ENCODE data around the gene SCGN. TPM values are rescaled to one million over a fixed set of nuclear protein-coding genes. Genes with fewer than 3 reads are reported as not detected.

SCGN gene
- polyA plus RNA-seq, 1 experiment, result not detected

DNA sequence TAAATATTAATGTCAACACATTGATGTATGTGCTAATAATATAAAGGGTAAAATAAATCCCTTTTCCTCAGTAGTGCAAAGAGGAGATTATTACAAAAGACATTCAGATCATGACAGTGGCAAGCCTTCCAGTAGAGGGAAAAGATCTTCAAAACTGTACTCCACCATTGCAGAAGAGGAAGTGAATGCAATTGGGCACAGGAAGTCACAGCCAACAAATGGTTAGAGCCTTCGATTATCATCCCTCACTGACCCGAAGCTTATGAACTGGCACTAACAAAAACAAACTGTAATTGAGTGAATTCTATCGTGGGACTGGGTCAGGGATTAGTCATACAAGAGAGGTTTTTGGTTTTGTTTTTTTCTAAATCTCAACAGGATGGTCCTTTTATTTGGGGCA is 39.3 kb upstream of the SCGN start:
- TF ChIP-seq, protein P1, sequence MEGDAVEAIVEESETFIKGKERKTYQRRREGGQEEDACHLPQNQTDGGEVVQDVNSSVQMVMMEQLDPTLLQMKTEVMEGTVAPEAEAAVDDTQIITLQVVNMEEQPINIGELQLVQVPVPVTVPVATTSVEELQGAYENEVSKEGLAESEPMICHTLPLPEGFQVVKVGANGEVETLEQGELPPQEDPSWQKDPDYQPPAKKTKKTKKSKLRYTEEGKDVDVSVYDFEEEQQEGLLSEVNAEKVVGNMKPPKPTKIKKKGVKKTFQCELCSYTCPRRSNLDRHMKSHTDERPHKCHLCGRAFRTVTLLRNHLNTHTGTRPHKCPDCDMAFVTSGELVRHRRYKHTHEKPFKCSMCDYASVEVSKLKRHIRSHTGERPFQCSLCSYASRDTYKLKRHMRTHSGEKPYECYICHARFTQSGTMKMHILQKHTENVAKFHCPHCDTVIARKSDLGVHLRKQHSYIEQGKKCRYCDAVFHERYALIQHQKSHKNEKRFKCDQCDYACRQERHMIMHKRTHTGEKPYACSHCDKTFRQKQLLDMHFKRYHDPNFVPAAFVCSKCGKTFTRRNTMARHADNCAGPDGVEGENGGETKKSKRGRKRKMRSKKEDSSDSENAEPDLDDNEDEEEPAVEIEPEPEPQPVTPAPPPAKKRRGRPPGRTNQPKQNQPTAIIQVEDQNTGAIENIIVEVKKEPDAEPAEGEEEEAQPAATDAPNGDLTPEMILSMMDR (IDR thresholded peaks at IDR 0.05; ENCODE audit: insufficient read depth, low read depth, low read length), result no peak
- CTCF ChIA-PET, result interaction anchor here (1.1 kb wide), 1 partner anchor 277 kb away, joined by 3 read pairs; no protein-coding TSS in a partner anchor
- H3K27me3 ChIP-seq (ENCODE audit: control insufficient read depth, insufficient read depth, low read length), result no peaks in the 10 kb centered on the region
- H3K4me3 ChIP-seq (ENCODE audit: low read depth, low read length), result no peak overlapping the region
- POLR2A ChIA-PET, result no interaction called here
- H3K36me3 ChIP-seq (ENCODE audit: control insufficient read depth, insufficient read depth, low read length), result peaks cover 1% of the 10 kb centered on the region; the same call in 1 of the 2 replicates
- DNase-seq (ENCODE audit: low read depth), result no peak

DNA sequence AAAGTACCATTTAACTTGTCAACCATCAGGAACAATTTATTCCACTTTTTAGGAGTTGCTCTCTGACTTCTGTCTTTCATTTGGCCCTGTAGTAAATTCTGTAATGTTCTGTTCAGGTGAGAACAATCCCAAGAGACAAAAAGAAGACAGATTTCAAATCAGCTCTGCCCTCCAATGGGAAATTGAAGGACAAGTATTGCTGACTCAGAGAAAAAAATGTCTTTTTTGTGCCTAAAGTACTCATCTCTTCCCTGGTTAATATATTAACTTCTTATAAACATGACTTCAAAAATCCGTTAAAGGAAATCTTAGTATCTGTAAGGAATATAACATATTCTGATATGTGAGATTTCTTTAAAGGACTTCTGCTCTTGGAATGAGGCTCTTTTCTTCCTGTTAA is 38.6 kb upstream of the SCGN start:
- TF ChIP-seq, protein P1 (IDR thresholded peaks at IDR 0.05; ENCODE audit: insufficient read depth, low read depth, low read length), result no peak
- H3K4me3 ChIP-seq (ENCODE audit: low read depth, low read length), result no peak overlapping the region
- CTCF ChIA-PET, result no interaction called here
- DNase-seq (ENCODE audit: low read depth), result no peak
- no peaks in the 10 kb centered on the region for H3K27me3 ChIP-seq (ENCODE audit: control insufficient read depth, insufficient read depth, low read length)
- POLR2A ChIA-PET, result no interaction called here
- H3K36me3 ChIP-seq (ENCODE audit: control insufficient read depth, insufficient read depth, low read length), result peaks cover 1% of the 10 kb centered on the region; the same call in 1 of the 2 replicates

DNA sequence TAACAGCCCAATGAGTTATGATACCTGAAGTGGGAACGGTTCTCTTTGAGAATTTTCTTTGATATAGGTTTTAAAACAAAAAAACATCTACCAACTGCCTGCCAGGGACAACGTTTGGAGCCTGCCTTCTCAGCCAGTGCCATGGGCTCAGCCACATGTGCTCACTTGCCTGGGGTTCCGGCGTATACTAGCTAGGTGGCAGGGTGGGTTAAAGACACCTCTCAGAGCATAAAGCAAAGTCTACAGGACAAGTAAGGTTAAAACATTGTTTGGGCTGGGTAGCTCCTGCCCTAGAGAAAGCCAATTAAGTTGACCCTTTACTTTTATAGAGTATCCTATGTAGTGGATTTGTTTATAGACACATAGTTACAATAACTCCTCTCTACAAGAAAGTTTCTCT is 38.0 kb upstream of the SCGN start:
- peaks cover 1% of the 10 kb centered on the region; the same call in 1 of the 2 replicates for H3K36me3 ChIP-seq (ENCODE audit: control insufficient read depth, insufficient read depth, low read length)
- TF ChIP-seq, protein P1 (IDR thresholded peaks at IDR 0.05; ENCODE audit: insufficient read depth, low read depth, low read length), result no peak
- no peaks in the 10 kb centered on the region for H3K27me3 ChIP-seq (ENCODE audit: control insufficient read depth, insufficient read depth, low read length)
- DNase-seq (ENCODE audit: low read depth), result no peak
- CTCF ChIA-PET, result interaction anchor here (1.1 kb wide), 1 partner anchor 336 kb away, joined by 3 read pairs; no protein-coding TSS in a partner anchor
- H3K4me3 ChIP-seq (ENCODE audit: low read depth, low read length), result no peak overlapping the region
- POLR2A ChIA-PET, result no interaction called here

DNA sequence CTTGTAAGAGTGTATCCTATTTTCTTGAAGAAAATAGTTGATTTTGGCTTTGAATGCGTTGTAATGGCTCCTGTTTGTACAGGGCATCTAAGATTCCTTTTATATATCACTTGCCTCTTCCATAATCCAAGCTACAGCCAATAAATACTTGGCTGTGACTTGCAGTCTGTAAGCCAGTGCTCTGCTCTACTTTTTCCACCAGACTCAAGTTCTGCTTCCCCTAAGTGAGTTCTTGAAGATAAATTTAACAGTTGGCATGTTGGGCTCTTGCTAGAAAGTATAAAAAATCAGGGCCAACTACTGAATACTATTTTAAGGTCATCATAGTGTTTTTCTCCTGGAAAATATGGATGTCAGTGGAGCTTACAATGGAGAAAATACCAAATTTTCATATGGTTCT is 36.5 kb upstream of the SCGN start:
- TF ChIP-seq, protein P1 (IDR thresholded peaks at IDR 0.05; ENCODE audit: insufficient read depth, low read depth, low read length), result no peak
- H3K27me3 ChIP-seq (ENCODE audit: control insufficient read depth, insufficient read depth, low read length), result no peaks in the 10 kb centered on the region
- peaks cover 1% of the 10 kb centered on the region; the same call in 1 of the 2 replicates for H3K36me3 ChIP-seq (ENCODE audit: control insufficient read depth, insufficient read depth, low read length)
- no peak overlapping the region for H3K4me3 ChIP-seq (ENCODE audit: low read depth, low read length)
- DNase-seq (ENCODE audit: low read depth), result no peak
- CTCF ChIA-PET, result no interaction called here
- POLR2A ChIA-PET, result no interaction called here

DNA sequence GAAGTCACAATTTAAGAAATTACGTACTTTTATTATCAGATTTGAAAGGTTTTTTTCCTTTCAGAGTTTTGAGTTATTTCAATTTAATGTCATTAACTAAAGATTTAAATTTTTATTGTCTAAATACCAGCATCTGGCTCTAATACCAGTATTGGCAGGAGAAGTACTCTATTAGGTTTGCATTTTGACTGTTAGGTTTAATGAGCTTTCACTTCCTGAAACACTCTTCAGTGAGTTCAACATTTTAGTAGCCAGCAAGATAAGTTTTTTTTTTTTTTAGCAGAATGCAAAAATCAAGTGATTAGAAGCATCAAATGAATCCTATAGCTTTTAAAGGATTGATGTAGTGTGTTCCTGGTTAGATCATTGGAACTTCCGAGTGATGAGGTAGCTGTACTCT is 34.0 kb upstream of the SCGN start:
- DNase-seq (ENCODE audit: low read depth), result no peak
- Histone ChIP-seq H3K4me3 (ENCODE audit: low read depth, low read length) (no peak overlapping the region), H3K36me3 (ENCODE audit: control insufficient read depth, insufficient read depth, low read length) (no peaks in the 10 kb centered on the region), H3K27me3 (ENCODE audit: control insufficient read depth, insufficient read depth, low read length) (no peaks in the 10 kb centered on the region)
- TF ChIP-seq, protein P1 (IDR thresholded peaks at IDR 0.05; ENCODE audit: insufficient read depth, low read depth, low read length), result no peak
- ChIA-PET POLR2A (no interaction called here), CTCF (no interaction called here)
